Chondrocyte (in vitro differentiated cells): ENCODE results near the gene ATG5. TPM values are rescaled to one million over a fixed set of nuclear protein-coding genes. Genes with fewer than 3 reads are reported as not detected.

Source experiments
- DNase-seq: peaks from one replicate; pipeline ENCODE4 v3.0.0; 2021; ENCODE audit warnings: mixed read lengths, low spot score
- H3K27ac Mint-ChIP-seq: one replicate; pipeline ENCODE4 v1.8.0; 2021; ENCODE audit warnings: mild to moderate bottlenecking, moderate library complexity, mixed read lengths; ENCODE audit not compliant: unreplicated experiment
- H3K27me3 Mint-ChIP-seq: 2 replicates; pipeline ENCODE4 v1.8.0; 2021; ENCODE audit warnings: low read depth, mixed read lengths
- H3K36me3 Mint-ChIP-seq: 2 replicates; pipeline ENCODE4 v1.8.0; 2021; ENCODE audit warnings: low read depth, mixed read lengths
- H3K4me1 Mint-ChIP-seq: 2 replicates; pipeline ENCODE4 v1.8.0; 2021; ENCODE audit warnings: low read depth, mild to moderate bottlenecking, mixed read lengths
- H3K4me3 Mint-ChIP-seq: one replicate; pipeline ENCODE4 v1.8.0; 2021; ENCODE audit warnings: mild to moderate bottlenecking, moderate library complexity, mixed read lengths; ENCODE audit not compliant: unreplicated experiment
- H3K9me3 Mint-ChIP-seq: 2 replicates; pipeline ENCODE4 v1.8.0; 2021; ENCODE audit warnings: low read depth, mixed read lengths
- total RNA-seq: library from RNA; stranded (reverse); gene quantifications from 3 replicates; pipeline ENCODE4 v1.2.1, GENCODE V29; 2021
- TF ChIP-seq, protein P1 (sequence below): fragments of 200-600 bp; sonication (generic); IDR thresholded peaks from 2 replicates; pipeline ENCODE4 v1.5.0; 2021; ENCODE audit warnings: antibody characterized with exemption, mild to moderate bottlenecking, moderate library complexity

ATG5 gene
- total RNA-seq, 1 donor from 2014 or later: 23.7 TPM

GRCh38 chr6:106308985-106309384 is 16.6 kb downstream of the ATG5 start:
- Mint-ChIP-seq H3K4me1 (peaks cover 49% of the 10 kb centered on the region), H3K36me3 (peaks cover 14% of the 10 kb centered on the region), H3K27me3 (no peaks in the 10 kb centered on the region), H3K4me3 (no peak overlapping the region), H3K9me3 (no peaks in the 10 kb centered on the region), H3K27ac (peak overlapping the region; percentile 50)
- no peak for DNase-seq
- TF ChIP-seq, protein P1, sequence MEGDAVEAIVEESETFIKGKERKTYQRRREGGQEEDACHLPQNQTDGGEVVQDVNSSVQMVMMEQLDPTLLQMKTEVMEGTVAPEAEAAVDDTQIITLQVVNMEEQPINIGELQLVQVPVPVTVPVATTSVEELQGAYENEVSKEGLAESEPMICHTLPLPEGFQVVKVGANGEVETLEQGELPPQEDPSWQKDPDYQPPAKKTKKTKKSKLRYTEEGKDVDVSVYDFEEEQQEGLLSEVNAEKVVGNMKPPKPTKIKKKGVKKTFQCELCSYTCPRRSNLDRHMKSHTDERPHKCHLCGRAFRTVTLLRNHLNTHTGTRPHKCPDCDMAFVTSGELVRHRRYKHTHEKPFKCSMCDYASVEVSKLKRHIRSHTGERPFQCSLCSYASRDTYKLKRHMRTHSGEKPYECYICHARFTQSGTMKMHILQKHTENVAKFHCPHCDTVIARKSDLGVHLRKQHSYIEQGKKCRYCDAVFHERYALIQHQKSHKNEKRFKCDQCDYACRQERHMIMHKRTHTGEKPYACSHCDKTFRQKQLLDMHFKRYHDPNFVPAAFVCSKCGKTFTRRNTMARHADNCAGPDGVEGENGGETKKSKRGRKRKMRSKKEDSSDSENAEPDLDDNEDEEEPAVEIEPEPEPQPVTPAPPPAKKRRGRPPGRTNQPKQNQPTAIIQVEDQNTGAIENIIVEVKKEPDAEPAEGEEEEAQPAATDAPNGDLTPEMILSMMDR: no peak

DNA sequence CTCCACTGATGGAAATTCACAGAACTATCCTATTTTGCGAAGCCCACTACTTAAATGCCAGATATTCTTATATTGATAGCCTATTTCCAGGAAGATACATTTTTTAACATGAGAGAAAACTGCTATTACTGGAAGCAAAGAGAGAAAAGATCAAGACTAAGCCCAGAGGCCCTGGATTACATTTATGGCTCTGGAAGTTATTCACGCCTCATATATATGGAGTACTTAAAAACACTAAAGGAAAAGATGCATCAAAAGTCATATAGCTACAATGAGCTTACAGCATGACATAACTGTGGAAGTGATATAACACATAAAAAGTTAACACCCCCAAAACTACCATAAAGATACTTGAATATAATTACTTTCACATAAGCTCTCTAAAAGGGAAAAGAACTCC is 19.8 kb downstream of the ATG5 start:
- no peak for DNase-seq
- Mint-ChIP-seq H3K27ac (no peak overlapping the region), H3K4me3 (no peak overlapping the region), H3K36me3 (no peaks in the 10 kb centered on the region), H3K4me1 (peaks cover 32% of the 10 kb centered on the region), H3K27me3 (no peaks in the 10 kb centered on the region), H3K9me3 (no peaks in the 10 kb centered on the region)
- TF ChIP-seq, protein P1: no peak

DNA sequence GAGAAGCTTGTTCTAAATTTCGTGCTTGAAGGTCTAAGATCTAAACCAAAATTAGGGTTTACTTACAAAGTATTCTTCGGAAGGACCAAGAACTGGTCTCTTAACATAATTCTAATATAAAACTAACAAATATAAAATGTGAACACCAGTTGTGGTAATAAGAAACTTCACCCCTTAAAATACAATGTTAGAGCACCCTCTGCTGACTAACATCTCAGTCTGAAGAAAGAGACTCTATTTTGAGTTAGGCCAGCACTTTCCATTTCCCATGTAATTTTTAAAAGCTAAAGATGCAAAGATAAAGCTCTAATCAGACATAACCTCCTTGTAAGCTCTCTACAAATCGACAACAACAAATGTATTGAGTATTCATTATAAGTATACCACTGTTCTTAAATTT is 24.6 kb downstream of the ATG5 start:
- no peak overlapping the region for H3K4me3 Mint-ChIP-seq
- peaks cover 21% of the 10 kb centered on the region for H3K4me1 Mint-ChIP-seq
- DNase-seq: no peak
- H3K9me3 Mint-ChIP-seq: no peaks in the 10 kb centered on the region
- H3K27ac Mint-ChIP-seq: no peak overlapping the region
- H3K36me3 Mint-ChIP-seq: no peaks in the 10 kb centered on the region
- H3K27me3 Mint-ChIP-seq: no peaks in the 10 kb centered on the region
- TF ChIP-seq, protein P1: peak; percentile 88

- no peaks in the 10 kb centered on the region for H3K9me3 Mint-ChIP-seq
- H3K36me3 Mint-ChIP-seq: no peaks in the 10 kb centered on the region
- H3K27me3 Mint-ChIP-seq: no peaks in the 10 kb centered on the region
- H3K4me3 Mint-ChIP-seq: no peak overlapping the region
- peaks cover 21% of the 10 kb centered on the region for H3K4me1 Mint-ChIP-seq
- TF ChIP-seq, protein P1: no peak
- DNase-seq: no peak
- H3K27ac Mint-ChIP-seq: no peak overlapping the region
These were observed 25.4 kb downstream of the ATG5 start for GRCh38 chr6:106300020-106300780.

- no peak overlapping the region for H3K4me3 Mint-ChIP-seq
- H3K4me1 Mint-ChIP-seq: peaks cover 5% of the 10 kb centered on the region
- TF ChIP-seq, protein P1: no peak
- no peaks in the 10 kb centered on the region for H3K27me3 Mint-ChIP-seq
- H3K9me3 Mint-ChIP-seq: peaks cover 4% of the 10 kb centered on the region
- no peak overlapping the region for H3K27ac Mint-ChIP-seq
- peaks cover 15% of the 10 kb centered on the region for H3K36me3 Mint-ChIP-seq
- no peak for DNase-seq
These were observed 32.4 kb downstream of the ATG5 start for GRCh38 chr6:106293116-106293515.
